Retinal pigment epithelial cell (primary cell): ENCODE measurements around the gene BANK1.

ENCODE experiments used
- DNase-seq: peaks from one replicate; pipeline ENCODE4 v3.0.0-alpha.2; 2010; ENCODE audit warnings: low read depth
- H3K4me3 ChIP-seq: 2 replicates; pipeline ENCODE4 v1.5.1; 2011; ENCODE audit warnings: mild to moderate bottlenecking, low read length, control low read depth, moderate library complexity
- TF ChIP-seq, protein P1 (sequence below): conservative IDR thresholded peaks from 2 replicates; pipeline ENCODE4 v1.5.1; 2011; ENCODE audit warnings: low read depth, low read length, control low read depth, inconsistent platforms

BANK1 gene

DNA sequence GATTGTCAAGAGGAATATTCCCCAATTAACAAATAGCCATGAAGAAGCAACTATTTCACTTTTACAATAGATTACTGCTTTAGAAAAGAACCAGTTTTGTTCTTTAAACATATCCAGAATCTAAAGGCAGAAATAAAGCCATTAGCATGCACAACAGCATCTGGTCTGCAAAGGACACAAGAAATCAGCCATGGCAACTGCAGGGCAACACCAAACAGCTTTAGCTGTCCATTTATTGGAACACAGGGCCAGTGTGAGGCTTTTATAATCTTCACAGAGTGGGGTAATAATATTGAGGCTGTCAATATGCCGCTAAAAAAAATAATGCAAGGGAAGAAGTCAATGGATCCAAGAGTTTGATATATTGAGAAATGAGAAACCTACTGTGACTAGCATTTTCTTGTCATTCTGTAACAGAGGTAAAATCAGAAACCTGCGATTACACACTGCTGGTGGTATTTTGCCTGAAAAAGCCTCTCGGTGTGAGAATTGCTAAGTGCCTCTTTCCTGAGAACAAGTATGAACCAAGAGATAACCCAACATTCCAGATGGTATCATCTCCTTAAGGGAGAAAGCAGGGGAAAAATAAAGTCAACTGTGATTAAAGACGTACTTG lies 2.7 kb upstream of the BANK1 start:
- H3K4me3 ChIP-seq, result no peak overlapping the region
- no peak for DNase-seq
- TF ChIP-seq, protein P1, sequence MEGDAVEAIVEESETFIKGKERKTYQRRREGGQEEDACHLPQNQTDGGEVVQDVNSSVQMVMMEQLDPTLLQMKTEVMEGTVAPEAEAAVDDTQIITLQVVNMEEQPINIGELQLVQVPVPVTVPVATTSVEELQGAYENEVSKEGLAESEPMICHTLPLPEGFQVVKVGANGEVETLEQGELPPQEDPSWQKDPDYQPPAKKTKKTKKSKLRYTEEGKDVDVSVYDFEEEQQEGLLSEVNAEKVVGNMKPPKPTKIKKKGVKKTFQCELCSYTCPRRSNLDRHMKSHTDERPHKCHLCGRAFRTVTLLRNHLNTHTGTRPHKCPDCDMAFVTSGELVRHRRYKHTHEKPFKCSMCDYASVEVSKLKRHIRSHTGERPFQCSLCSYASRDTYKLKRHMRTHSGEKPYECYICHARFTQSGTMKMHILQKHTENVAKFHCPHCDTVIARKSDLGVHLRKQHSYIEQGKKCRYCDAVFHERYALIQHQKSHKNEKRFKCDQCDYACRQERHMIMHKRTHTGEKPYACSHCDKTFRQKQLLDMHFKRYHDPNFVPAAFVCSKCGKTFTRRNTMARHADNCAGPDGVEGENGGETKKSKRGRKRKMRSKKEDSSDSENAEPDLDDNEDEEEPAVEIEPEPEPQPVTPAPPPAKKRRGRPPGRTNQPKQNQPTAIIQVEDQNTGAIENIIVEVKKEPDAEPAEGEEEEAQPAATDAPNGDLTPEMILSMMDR, result no peak

DNA sequence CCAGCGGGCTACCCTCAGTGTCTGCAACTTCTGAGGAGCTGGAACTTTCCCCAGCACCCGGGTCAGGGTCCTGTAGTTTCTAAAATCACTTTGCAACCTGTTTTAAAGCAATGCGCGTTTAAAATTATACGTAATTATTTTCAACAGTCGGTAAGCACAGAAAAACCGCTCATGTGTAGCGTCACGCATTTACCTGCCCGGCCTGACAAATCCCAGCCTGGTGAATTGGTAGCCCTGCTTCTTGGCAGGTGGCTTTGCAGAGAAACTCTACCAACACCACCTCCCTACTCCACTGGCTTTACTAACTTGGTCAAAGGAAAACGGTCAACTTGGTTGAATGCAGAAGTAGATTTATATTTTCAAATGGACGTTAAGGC lies 640 bp downstream of the BANK1 start:
- peak overlapping the region; percentile 50 for H3K4me3 ChIP-seq
- TF ChIP-seq, protein P1, result no peak
- no peak for DNase-seq

DNA sequence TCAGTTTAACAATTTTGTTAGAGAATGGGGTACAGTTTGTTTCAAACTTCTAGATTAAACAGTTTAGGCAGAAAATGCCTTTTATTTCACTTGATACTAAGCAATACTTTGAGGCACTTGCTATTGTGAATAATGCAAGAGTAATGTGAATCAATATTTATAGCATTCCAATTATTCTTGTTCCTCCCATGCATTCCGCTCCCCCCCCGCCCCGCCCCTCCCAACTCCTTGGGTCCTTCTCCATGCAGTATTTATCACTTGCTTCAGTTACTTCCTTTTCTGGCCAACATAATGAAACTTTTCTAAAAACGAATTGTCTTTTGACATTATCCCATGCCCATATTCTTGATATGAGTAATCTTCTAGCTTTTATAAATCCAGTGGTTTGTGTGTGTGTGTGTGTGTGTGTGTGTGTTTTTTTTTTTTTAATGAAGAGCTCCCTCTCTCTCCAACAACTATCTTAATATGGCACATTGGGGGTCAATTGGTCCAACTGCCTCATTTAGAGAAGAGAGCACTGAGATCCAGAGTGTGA lies 1.6 kb downstream of the BANK1 start:
- TF ChIP-seq, protein P1, result no peak
- no peak for DNase-seq
- H3K4me3 ChIP-seq, result no peak overlapping the region

DNA sequence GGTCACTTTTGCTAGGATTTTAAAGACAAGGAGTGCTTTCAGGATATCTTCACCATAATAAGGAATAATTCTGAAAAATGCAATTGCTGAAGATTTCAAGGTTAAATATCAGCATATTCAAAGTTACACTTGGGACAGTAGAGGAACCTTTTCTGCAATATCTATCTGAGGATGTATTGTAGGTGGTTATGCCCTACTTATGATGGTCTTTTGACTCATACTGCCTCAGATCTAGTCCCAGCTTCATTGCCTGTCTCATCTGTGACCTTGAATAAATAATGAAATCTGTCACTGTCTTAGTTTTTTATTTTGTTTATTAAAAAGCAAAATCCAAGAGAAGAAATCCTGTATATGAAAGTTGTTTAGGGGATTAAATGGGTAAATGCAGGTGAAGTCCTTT lies 2.9 kb downstream of the BANK1 start:
- no peak for DNase-seq
- TF ChIP-seq, protein P1, result no peak
- H3K4me3 ChIP-seq, result no peak overlapping the region

DNA sequence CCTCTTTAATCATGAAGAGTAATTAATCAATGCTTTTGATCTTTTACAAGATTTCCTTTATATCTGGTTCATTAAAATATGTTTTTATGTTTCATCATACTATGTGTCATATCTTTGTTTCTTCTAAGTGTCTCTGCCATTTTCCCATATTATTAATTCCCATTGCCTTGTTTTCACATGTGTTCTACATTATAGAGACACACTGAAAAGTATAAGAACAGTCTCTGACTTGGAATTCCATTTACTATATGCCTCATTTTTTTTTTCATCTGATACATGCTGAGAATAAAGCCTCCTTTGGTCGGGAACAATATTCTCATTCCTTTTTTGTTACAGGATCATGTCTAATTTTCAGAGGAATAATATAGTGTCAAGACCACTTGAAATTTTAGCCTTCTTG lies 4.3 kb downstream of the BANK1 start:
- TF ChIP-seq, protein P1, result no peak
- H3K4me3 ChIP-seq, result no peak overlapping the region
- no peak for DNase-seq

DNA sequence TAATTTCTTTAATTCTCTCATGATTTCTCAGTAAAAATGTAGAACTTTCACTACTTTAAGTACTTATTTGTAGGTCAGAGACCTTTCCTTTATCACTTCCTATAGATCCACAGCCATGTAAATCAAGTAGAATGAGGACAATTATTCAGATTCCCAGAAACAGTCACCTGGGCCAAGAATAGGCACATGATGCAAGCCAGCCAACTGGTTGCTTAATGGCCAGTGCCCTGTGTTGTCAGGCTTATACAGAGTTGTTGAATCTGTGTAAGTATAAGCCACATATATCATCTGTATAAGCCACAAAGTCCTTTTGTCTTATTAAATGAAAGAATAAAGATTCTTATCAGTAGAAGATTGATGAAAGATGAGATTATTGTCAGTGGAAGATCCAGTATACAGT lies 5.2 kb downstream of the BANK1 start:
- H3K4me3 ChIP-seq, result no peak overlapping the region
- TF ChIP-seq, protein P1, result no peak
- no peak for DNase-seq

DNA sequence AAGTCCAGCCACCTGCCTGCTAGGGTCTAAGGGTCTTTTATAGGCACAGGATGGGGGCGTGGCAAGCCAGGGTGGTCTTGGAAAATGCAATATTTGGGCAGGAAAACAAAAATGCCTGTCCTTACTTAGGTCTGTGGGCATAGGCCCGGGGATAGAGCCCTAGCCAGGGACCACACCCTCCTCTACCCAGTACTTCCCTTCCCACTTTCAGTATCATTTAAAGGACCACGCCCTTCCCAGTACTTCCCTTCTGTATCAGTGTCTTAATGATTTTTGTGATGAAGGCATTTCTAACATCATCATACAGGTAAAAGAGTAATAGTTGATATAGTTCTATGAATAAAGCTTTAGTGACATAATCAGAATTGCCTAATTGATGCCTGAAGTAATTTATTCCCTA lies 11.4 kb downstream of the BANK1 start:
- DNase-seq, result no peak
- TF ChIP-seq, protein P1, result no peak
- H3K4me3 ChIP-seq, result no peak overlapping the region
